ENCODE data around the gene CLCN6. TPM values are rescaled to one million over a fixed set of nuclear protein-coding genes. Genes with fewer than 3 reads are reported as not detected.

Gene CLCN6
- polyA plus RNA-seq, 2 of the 4 experiments (the other 2 are of a cell fraction), result 5.7 to 9.0 TPM

GRCh38 chr1:11792106-11792505, 13.9 kb upstream of the CLCN6 start:
- TF ChIP-seq RFX5 (IDR thresholded peaks at IDR 0.05) (no peak), ESRRA (IDR thresholded peaks at IDR 0.05; ENCODE audit: borderline replicate concordance, low read length) (no peak), HMGXB4 (CRISPR knock-in tag; IDR thresholded peaks at IDR 0.05; ENCODE audit: borderline replicate concordance) (no peak), HEYL (CRISPR knock-in tag; IDR thresholded peaks at IDR 0.05) (no peak), FOSB (CRISPR knock-in tag; IDR thresholded peaks at IDR 0.05) (no peak), RNF2 (IDR thresholded peaks at IDR 0.05; ENCODE audit: borderline replicate concordance, low read depth) (no peak), BHLHE40 (IDR thresholded peaks at IDR 0.05; ENCODE audit: low read depth, low read length) (no peak), HOXB13 (CRISPR knock-in tag; IDR thresholded peaks at IDR 0.05; ENCODE audit: low read depth) (no peak), HOXB5 (CRISPR knock-in tag; IDR thresholded peaks at IDR 0.05) (no peak), CEBPB (IDR thresholded peaks at IDR 0.05) (no peak), MAFK (IDR thresholded peaks at IDR 0.05; ENCODE audit: partially characterized antibody) (no peak), SREBF2 (IDR thresholded peaks at IDR 0.05) (no peak), TP53 (CRISPR knock-in tag; IDR thresholded peaks at IDR 0.05) (no peak), EP300 (IDR thresholded peaks at IDR 0.05) (no peak), CTCF (IDR thresholded peaks at IDR 0.05) (no peak), USF2 (IDR thresholded peaks at IDR 0.05) (no peak), HES2 (IDR thresholded peaks at IDR 0.05) (no peak)
- TF ChIP-seq, protein P1, sequence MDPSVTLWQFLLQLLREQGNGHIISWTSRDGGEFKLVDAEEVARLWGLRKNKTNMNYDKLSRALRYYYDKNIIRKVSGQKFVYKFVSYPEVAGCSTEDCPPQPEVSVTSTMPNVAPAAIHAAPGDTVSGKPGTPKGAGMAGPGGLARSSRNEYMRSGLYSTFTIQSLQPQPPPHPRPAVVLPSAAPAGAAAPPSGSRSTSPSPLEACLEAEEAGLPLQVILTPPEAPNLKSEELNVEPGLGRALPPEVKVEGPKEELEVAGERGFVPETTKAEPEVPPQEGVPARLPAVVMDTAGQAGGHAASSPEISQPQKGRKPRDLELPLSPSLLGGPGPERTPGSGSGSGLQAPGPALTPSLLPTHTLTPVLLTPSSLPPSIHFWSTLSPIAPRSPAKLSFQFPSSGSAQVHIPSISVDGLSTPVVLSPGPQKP (IDR thresholded peaks at IDR 0.05; ENCODE audit: low read depth, low read length), result no peak
- TF ChIP-seq, protein P2, sequence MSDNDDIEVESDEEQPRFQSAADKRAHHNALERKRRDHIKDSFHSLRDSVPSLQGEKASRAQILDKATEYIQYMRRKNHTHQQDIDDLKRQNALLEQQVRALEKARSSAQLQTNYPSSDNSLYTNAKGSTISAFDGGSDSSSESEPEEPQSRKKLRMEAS (IDR thresholded peaks at IDR 0.05), result no peak
- H3K27ac ChIP-seq, result no peak overlapping the region
- 88% methylated on average over 11 of the region's 11 CpGs for WGBS (ENCODE audit: missing lambda C conversion rate)
- CTCF ChIA-PET, result interaction anchor here (1.3 kb wide), 1 partner anchor 10 kb away, joined by 3 read pairs; no protein-coding TSS in a partner anchor
- no peak for FAIRE-seq
- H3K4me3 ChIP-seq, result no peak overlapping the region
- ATAC-seq, result no peak
- no peak for DNase-seq (ENCODE audit: low read depth in 1 of 2, low spot score in 1 of 2)
- peaks cover 22% of the 10 kb centered on the region for H3K4me1 ChIP-seq
- H3K4me2 ChIP-seq, result no peak overlapping the region
- H3K9me3 ChIP-seq, result no peaks in the 10 kb centered on the region
- POLR2A ChIA-PET, result no interaction called here

DNA sequence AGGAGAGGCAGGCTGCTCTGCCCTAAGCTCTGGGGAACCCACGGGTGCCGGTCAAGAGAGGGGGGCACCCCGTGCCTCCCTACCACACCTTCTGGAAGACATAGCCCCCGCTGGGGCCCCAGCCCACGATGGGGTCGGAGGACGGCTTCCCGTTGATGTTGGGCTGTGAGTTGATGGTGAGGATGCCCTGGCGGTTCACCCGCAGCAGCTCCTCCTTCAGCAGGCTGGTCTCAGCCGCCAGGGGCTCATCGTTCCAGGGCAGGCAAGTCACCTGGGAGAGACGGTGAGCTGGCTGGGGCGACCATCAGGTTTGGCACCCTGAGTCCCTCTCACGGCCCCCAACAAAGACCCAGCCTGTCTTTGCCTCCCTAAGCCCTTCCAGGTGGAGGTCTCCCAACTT, 12.2 kb upstream of the CLCN6 start:
- no peak overlapping the region for H3K27ac ChIP-seq
- H3K4me3 ChIP-seq, result no peak overlapping the region
- H3K4me1 ChIP-seq, result peaks cover 12% of the 10 kb centered on the region
- ATAC-seq, result no peak
- ChIA-PET POLR2A (interaction anchor here (1.1 kb wide), 1 partner anchor 9 kb away, joined by 4 read pairs; no protein-coding TSS in a partner anchor), CTCF (interaction anchor here (0.9 to 1.1 kb wide), 2 partner anchors 44 to 45 kb away, joined by 3 read pairs; no protein-coding TSS in a partner anchor)
- no peak for FAIRE-seq
- no peak overlapping the region for H3K4me2 ChIP-seq
- 94% methylated on average over 3 of the region's 15 CpGs for WGBS (ENCODE audit: missing lambda C conversion rate)
- no peak for DNase-seq (ENCODE audit: low read depth in 1 of 2, low spot score in 1 of 2)
- H3K9me3 ChIP-seq, result no peaks in the 10 kb centered on the region
- no peak for TF ChIP-seq MYC (IDR thresholded peaks at IDR 0.05; ENCODE audit: borderline replicate concordance, low read length)
- TF ChIP-seq ZFP36 (IDR thresholded peaks at IDR 0.05; ENCODE audit: borderline replicate concordance, partially characterized antibody), result no peak
- no peak for TF ChIP-seq HES2 (IDR thresholded peaks at IDR 0.05)
- TF ChIP-seq REST (IDR thresholded peaks at IDR 0.05), result no peak
- no peak for TF ChIP-seq POLR2A (IDR thresholded peaks at IDR 0.05; ENCODE audit: low read length)
- no peak for TF ChIP-seq FOXS1 (CRISPR knock-in tag; IDR thresholded peaks at IDR 0.05)
- TF ChIP-seq TFCP2L1 (CRISPR knock-in tag; IDR thresholded peaks at IDR 0.05), result no peak
- no peak for TF ChIP-seq NFE2L2 (conservative IDR thresholded peaks at IDR 0.05; ENCODE audit: low read length)

All from A549 (cell line).